Lung (tissue), 12 donors: ENCODE results near the gene APBA2. TPM values are rescaled to one million over a fixed set of nuclear protein-coding genes. Genes with fewer than 3 reads are reported as not detected.

Experiments
- ATAC-seq: fragments of 200-7000 bp; cut with Tn5 transposase; one replicate; pipeline ENCODE4 v1.9.1; 2020; ENCODE audit warnings: moderate number of reproducible peaks; ENCODE audit not compliant: insufficient read depth, low FRiP score
- DNase-seq, 3 donors: peaks; one replicate each; pipeline ENCODE4 v3.0.0-alpha.2; 2013 to 2017
- H3K27ac ChIP-seq, 2 donors: one replicate each; pipeline ENCODE4 v1.5.1; 2013; ENCODE audit warnings: mild to moderate bottlenecking in 2 of 2, moderate library complexity in 2 of 2, control low read depth in 1 of 2, inconsistent platforms in 1 of 2, low read depth in 1 of 2, low read length in 1 of 2
- H3K27me3 ChIP-seq, 3 donors: one replicate each; pipeline ENCODE4 v1.5.1; 2013; ENCODE audit warnings: low read length in 2 of 3; ENCODE audit not compliant: control insufficient read depth in 3 of 3, insufficient read depth in 3 of 3
- H3K36me3 ChIP-seq, 4 donors: one replicate each; pipeline ENCODE4 v1.5.1; 2013; ENCODE audit warnings: low read length in 4 of 4, mild to moderate bottlenecking in 1 of 4, moderate library complexity in 1 of 4; ENCODE audit not compliant: control insufficient read depth in 4 of 4, insufficient read depth in 4 of 4
- H3K4me1 ChIP-seq, 5 donors: one replicate each; pipeline ENCODE4 v1.5.1; 2013; ENCODE audit warnings: low read length in 5 of 5, mild to moderate bottlenecking in 2 of 5, moderate library complexity in 1 of 5; ENCODE audit not compliant: control insufficient read depth in 5 of 5, insufficient read depth in 5 of 5
- H3K4me3 ChIP-seq: one replicate; pipeline ENCODE4 v1.5.1; 2013; ENCODE audit warnings: mild to moderate bottlenecking, control low read depth, moderate library complexity
- H3K9ac ChIP-seq, 2 donors: one replicate each; pipeline ENCODE4 v1.5.1; 2013; ENCODE audit warnings: low read length in 2 of 2, control low read depth in 1 of 2; ENCODE audit not compliant: insufficient read depth in 1 of 2
- H3K9me3 ChIP-seq, 4 donors: one replicate each; pipeline ENCODE4 v1.5.1; 2013; ENCODE audit warnings: low read length in 3 of 4, mild to moderate bottlenecking in 1 of 4, moderate library complexity in 1 of 4; ENCODE audit not compliant: control insufficient read depth in 4 of 4, insufficient read depth in 3 of 4
- CTCF ChIP-seq: IDR thresholded peaks from 2 replicates; pipeline ENCODE4 v1.5.1; 2012; ENCODE audit warnings: mild to moderate bottlenecking; ENCODE audit errors: control extremely low read depth, extremely low read depth
- WGBS, 2 donors: extraction: QIAGEN DNeasy Blood & Tissue Kit; methylation state at CpG; one replicate each; pipeline ENCODE4 v1.1.7; 2013; 5-methylcytosine and 5-hydroxymethylcytosine counted together
- polyA plus RNA-seq, 2 donors: library from polyadenylated mRNA; stranded (reverse); fragments of 200-250 nt; gene quantifications; one replicate each; pipeline ENCODE4 v1.2.1, GENCODE V29; 2013
- total RNA-seq, 2 donors: library from RNA; depleted of rRNA in 1 of 2; stranded (reverse); fragments of >200 nt in 1 of 2; gene quantifications; one replicate each; pipeline ENCODE4 v1.2.1, GENCODE V29; 2014 to 2021
- donor health status: control.
- donor health status: control.
- donor health status: Bipolar disorder and iron deficiency.
- donor health status: healthy.
- donor health status: DM: yes; HTN: yes; CAD: no.

APBA2 gene
- total and polyA plus RNA-seq, 4 donors: 1.6 to 18.3 (median 4.5) TPM

GRCh38 chr15:29064290-29064689, 178.5 kb downstream of the APBA2 start:
- Histone ChIP-seq H3K27ac (no peak overlapping the region), H3K4me1 (peaks cover 0 to 5% (median 0%) of the 10 kb centered on the region in 5 donors), H3K36me3 (no peaks in the 10 kb centered on the region), H3K4me3 (no peak overlapping the region), H3K9me3 (no peaks in the 10 kb centered on the region), H3K27me3 (no peaks in the 10 kb centered on the region), H3K9ac (no peak overlapping the region)
- no peak for TF ChIP-seq CTCF
- WGBS, 2 donors: 75 to 85% methylated on average over 8 of the region's 8 CpGs
- DNase-seq: no peak
- ATAC-seq: no peak

GRCh38 chr15:29064731-29065130, 179.0 kb downstream of the APBA2 start:
- WGBS, 2 donors: 96 to 97% methylated on average over 8 of the region's 8 CpGs
- no peak for TF ChIP-seq CTCF
- H3K9me3 ChIP-seq: peaks cover 0 to 4% (median 2%) of the 10 kb centered on the region in 4 donors
- H3K27ac ChIP-seq: no peak overlapping the region
- H3K9ac ChIP-seq: no peak overlapping the region
- H3K4me3 ChIP-seq: no peak overlapping the region
- ATAC-seq: no peak
- no peaks in the 10 kb centered on the region for H3K27me3 ChIP-seq
- DNase-seq: no peak
- H3K36me3 ChIP-seq: no peaks in the 10 kb centered on the region
- H3K4me1 ChIP-seq: peaks cover 0 to 5% (median 0%) of the 10 kb centered on the region in 5 donors

- peaks cover 0 to 6% (median 2%) of the 10 kb centered on the region in 4 donors for H3K9me3 ChIP-seq
- no peaks in the 10 kb centered on the region for H3K27me3 ChIP-seq
- H3K9ac ChIP-seq: no peak overlapping the region
- H3K4me3 ChIP-seq: no peak overlapping the region
- no peak overlapping the region for H3K27ac ChIP-seq
- WGBS, 2 donors: 91 to 92% methylated on average over 5 of the region's 5 CpGs
- ATAC-seq (no peak), DNase-seq (no peak)
- H3K36me3 ChIP-seq: no peaks in the 10 kb centered on the region
- peaks cover 0 to 5% (median 0%) of the 10 kb centered on the region in 5 donors for H3K4me1 ChIP-seq
- TF ChIP-seq CTCF: no peak
These were observed 179.8 kb downstream of the APBA2 start for GRCh38 chr15:29065571-29065970.

GRCh38 chr15:29066310-29066709, 180.5 kb downstream of the APBA2 start:
- H3K4me3 ChIP-seq: no peak overlapping the region
- no peak overlapping the region for H3K27ac ChIP-seq
- H3K36me3 ChIP-seq: no peaks in the 10 kb centered on the region
- H3K27me3 ChIP-seq: no peaks in the 10 kb centered on the region
- H3K9ac ChIP-seq: no peak overlapping the region
- no peak for TF ChIP-seq CTCF
- H3K9me3 ChIP-seq: peaks cover 0 to 6% (median 2%) of the 10 kb centered on the region in 4 donors
- 77 to 89% methylated on average over 5 of the region's 5 CpGs for WGBS, 2 donors
- peaks cover 0 to 5% (median 0%) of the 10 kb centered on the region in 5 donors for H3K4me1 ChIP-seq
- no peak for ATAC-seq
- DNase-seq: no peak
